Karpas-422 (cell line): ENCODE data around the gene MRPS18A. TPM values are rescaled to one million over a fixed set of nuclear protein-coding genes. Genes with fewer than 3 reads are reported as not detected.

Experiments used
- DNase-seq: peaks from one replicate; pipeline ENCODE4 v3.0.0-alpha.2; 2015
- H2AFZ ChIP-seq: fragments of 200-600 bp; sonication (generic); 2 replicates; pipeline ENCODE4 v1.6.1; 2014; ENCODE audit warnings: antibody characterized with exemption, low read length, mixed read lengths
- H3K27ac ChIP-seq: fragments of 200-600 bp; sonication (generic); 2 replicates; pipeline ENCODE4 v1.5.1; 2014; ENCODE audit warnings: mild to moderate bottlenecking, low read length, moderate library complexity
- H3K27me3 ChIP-seq: fragments of 200-600 bp; sonication (generic); 2 replicates; pipeline ENCODE4 v1.6.1; 2014; ENCODE audit warnings: low read length, mixed read lengths
- H3K36me3 ChIP-seq: fragments of 200-600 bp; sonication (generic); 2 replicates; pipeline ENCODE4 v1.6.1; 2014; ENCODE audit warnings: low read length, mixed read lengths; ENCODE audit not compliant: insufficient read depth
- H3K4me1 ChIP-seq: fragments of 200-600 bp; sonication (generic); 2 replicates; pipeline ENCODE4 v1.6.1; 2014; ENCODE audit warnings: mild to moderate bottlenecking, low read length, mixed read lengths
- H3K4me2 ChIP-seq: fragments of 200-600 bp; sonication (generic); 2 replicates; pipeline ENCODE4 v1.6.1; 2014; ENCODE audit warnings: low read length, low read depth, mild to moderate bottlenecking; ENCODE audit not compliant: poor library complexity, severe bottlenecking
- H3K4me3 ChIP-seq: fragments of 200-600 bp; sonication (generic); 2 replicates; pipeline ENCODE4 v1.5.1; 2014; ENCODE audit warnings: mild to moderate bottlenecking, antibody characterized with exemption, low read length, mixed read lengths
- H3K79me2 ChIP-seq: fragments of 200-600 bp; sonication (generic); 2 replicates; pipeline ENCODE4 v1.6.1; 2014; ENCODE audit warnings: mild to moderate bottlenecking, low read length, mixed read lengths
- H3K9ac ChIP-seq: fragments of 200-600 bp; sonication (generic); 2 replicates; pipeline ENCODE4 v1.6.0; 2014; ENCODE audit warnings: low read length
- H3K9me2 ChIP-seq: fragments of 200-600 bp; sonication (generic), shearing (Covaris generic); replicated peaks from 2 replicates; pipeline ENCODE4 v1.6.0; 2014; ENCODE audit warnings: mild to moderate bottlenecking, low read length, moderate library complexity; ENCODE audit not compliant: insufficient read depth
- H3K9me3 ChIP-seq: fragments of 300-700, 200-600 bp; sonication (generic); 2 replicates; pipeline ENCODE4 v1.6.1; 2014; ENCODE audit warnings: low read length, mixed read lengths
- H4K20me1 ChIP-seq: fragments of 200-600 bp; sonication (generic); 2 replicates; pipeline ENCODE4 v1.6.1; 2014; ENCODE audit warnings: mild to moderate bottlenecking, antibody characterized with exemption, low read length, low read depth; ENCODE audit not compliant: insufficient read depth
- total RNA-seq: library from RNA; depleted of rRNA; stranded (reverse); fragments of >200 nt; shearing (Covaris generic); gene quantifications from 2 replicates; pipeline ENCODE4 v1.2.3, GENCODE V29; 2014; ENCODE audit warnings: low replicate concordance

MRPS18A gene
- total RNA-seq, 1 experiment from 2014 or later: 53.2 TPM

- Histone ChIP-seq H3K79me2 (peaks cover 22% of the 10 kb centered on the region), H3K27me3 (no peaks in the 10 kb centered on the region), H3K9ac (no peak overlapping the region), H3K4me3 (no peak overlapping the region), H3K9me3 (no peaks in the 10 kb centered on the region), H2AFZ (no peak overlapping the region), H3K4me1 (no peaks in the 10 kb centered on the region), H3K36me3 (peaks cover 6% of the 10 kb centered on the region; the same call in 1 of the 2 replicates), H3K4me2 (no peak overlapping the region), H3K27ac (no peak overlapping the region), H4K20me1 (peaks cover 14% of the 10 kb centered on the region), H3K9me2 (no peaks in the 10 kb centered on the region)
- DNase-seq: no peak
These were observed 10.5 kb downstream of the MRPS18A start for GRCh38 chr6:43676962-43677606.

GRCh38 chr6:43674921-43675320 is 12.7 kb downstream of the MRPS18A start:
- no peak overlapping the region for H3K4me3 ChIP-seq
- H3K9me3 ChIP-seq: no peaks in the 10 kb centered on the region
- no peak overlapping the region for H3K27ac ChIP-seq
- no peak overlapping the region for H3K4me2 ChIP-seq
- no peak for DNase-seq
- H2AFZ ChIP-seq: no peak overlapping the region
- H3K9ac ChIP-seq: no peak overlapping the region
- H3K9me2 ChIP-seq: no peaks in the 10 kb centered on the region
- H3K4me1 ChIP-seq: no peaks in the 10 kb centered on the region
- 0 out of 2 replicates have a peak, but pooled peaks cover 2% of the 10 kb centered on the region for H4K20me1 ChIP-seq
- no peaks in the 10 kb centered on the region for H3K27me3 ChIP-seq
- peaks cover 1% of the 10 kb centered on the region; the same call in 1 of the 2 replicates for H3K36me3 ChIP-seq
- peaks cover 1% of the 10 kb centered on the region; the same call in 1 of the 2 replicates for H3K79me2 ChIP-seq

GRCh38 chr6:43674291-43674690 is 13.3 kb downstream of the MRPS18A start:
- Histone ChIP-seq H3K4me1 (no peaks in the 10 kb centered on the region), H2AFZ (no peak overlapping the region), H3K27ac (no peak overlapping the region), H3K27me3 (no peaks in the 10 kb centered on the region), H3K4me2 (no peak overlapping the region), H3K79me2 (no peaks in the 10 kb centered on the region), H3K9ac (no peak overlapping the region), H3K36me3 (no peaks in the 10 kb centered on the region), H3K9me3 (no peaks in the 10 kb centered on the region), H3K4me3 (no peak overlapping the region), H3K9me2 (no peaks in the 10 kb centered on the region), H4K20me1 (no peaks in the 10 kb centered on the region)
- DNase-seq: no peak

DNA sequence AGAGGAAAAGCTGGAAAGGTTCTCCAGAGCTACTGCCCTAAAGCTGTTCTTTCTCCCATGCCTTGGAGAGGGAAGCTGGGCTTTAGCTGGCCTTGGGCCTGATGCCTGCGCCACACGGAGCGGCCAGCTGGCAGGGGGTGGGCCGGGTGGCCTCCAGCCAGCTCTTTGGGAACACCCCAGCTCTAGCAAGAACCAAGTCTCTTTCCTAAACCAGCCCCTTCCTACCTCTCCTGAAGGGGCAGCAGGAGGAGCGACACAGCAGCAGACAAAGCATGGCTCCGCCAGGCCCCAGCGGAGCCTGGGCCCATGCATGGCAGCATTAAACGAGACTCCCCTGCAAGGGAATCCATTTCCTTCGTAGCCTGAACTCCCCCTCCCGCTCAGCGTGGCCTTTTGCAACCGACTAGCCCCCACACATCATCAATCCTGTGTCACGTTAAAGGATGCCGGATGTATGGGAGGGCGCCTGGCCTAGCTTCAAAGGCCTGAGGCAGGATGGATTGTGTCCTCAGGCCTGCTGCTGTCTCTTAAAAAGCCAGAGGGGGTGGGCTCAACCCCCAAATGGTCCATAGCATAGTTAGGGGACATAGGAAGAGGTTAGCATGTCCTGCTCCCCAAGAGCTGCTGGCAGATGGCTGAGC is 14.0 kb downstream of the MRPS18A start:
- no peak overlapping the region for H3K4me2 ChIP-seq
- H3K79me2 ChIP-seq: no peaks in the 10 kb centered on the region
- no peaks in the 10 kb centered on the region for H3K27me3 ChIP-seq
- H3K4me1 ChIP-seq: no peaks in the 10 kb centered on the region; the same call in 1 of the 2 replicates
- peaks cover 7% of the 10 kb centered on the region; the same call in 1 of the 2 replicates for H4K20me1 ChIP-seq
- H3K9ac ChIP-seq: no peak overlapping the region
- H3K36me3 ChIP-seq: no peaks in the 10 kb centered on the region
- no peak overlapping the region for H2AFZ ChIP-seq
- no peaks in the 10 kb centered on the region for H3K9me2 ChIP-seq
- DNase-seq: no peak
- no peak overlapping the region for H3K27ac ChIP-seq
- no peak overlapping the region for H3K4me3 ChIP-seq
- H3K9me3 ChIP-seq: no peaks in the 10 kb centered on the region

DNA sequence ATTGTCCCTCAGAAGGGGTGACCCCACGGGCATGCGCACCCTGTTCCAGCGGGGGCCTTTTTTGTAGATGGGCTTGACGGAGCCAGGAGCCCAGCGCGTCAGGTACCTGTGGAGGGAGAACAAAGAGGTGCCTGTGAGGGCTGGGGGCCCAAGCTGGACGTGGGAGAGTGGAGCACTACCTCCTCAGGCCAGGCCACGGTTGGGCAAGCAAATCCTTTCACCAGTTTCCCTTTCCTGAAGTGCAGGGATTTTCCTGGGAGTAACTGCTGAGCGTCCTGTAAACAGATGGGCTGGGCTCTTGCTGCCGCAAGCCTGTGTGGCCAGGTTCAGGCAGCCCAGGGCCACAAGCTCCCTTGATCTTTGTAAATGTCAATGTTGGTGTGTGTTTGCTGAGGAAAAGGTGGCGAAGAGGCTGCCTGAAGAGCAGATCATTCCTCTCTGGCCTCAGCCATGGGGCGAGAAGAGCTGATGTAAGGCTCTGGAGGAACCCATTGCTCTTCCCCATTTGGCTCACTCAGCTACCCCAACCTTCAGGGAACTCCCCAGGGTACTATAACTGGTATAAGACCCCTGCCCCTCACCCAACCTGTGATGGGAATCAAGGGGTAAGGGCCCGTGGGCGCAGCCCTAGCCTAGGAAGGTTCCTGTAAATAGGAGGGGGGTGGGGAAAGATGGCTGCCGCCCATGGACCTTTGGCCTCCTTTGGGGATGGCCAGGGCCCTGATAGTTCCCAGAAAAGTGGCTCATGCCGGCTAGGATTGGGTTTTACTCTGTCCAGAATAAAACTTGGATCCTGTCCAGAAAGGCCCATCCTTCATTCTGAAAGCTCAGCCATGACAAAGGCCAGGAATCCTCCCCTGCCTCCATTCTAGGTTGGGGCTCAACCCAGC is 15.5 kb downstream of the MRPS18A start:
- no peak for DNase-seq
- Histone ChIP-seq H3K27me3 (no peaks in the 10 kb centered on the region), H3K4me1 (peaks cover 10% of the 10 kb centered on the region), H3K27ac (no peak overlapping the region), H3K9me2 (no peaks in the 10 kb centered on the region), H3K36me3 (no peaks in the 10 kb centered on the region), H3K4me3 (no peak overlapping the region), H3K4me2 (no peak overlapping the region), H2AFZ (no peak overlapping the region), H3K9ac (no peak overlapping the region), H4K20me1 (peaks cover 14% of the 10 kb centered on the region; the same call in 1 of the 2 replicates), H3K9me3 (no peaks in the 10 kb centered on the region), H3K79me2 (no peaks in the 10 kb centered on the region)

GRCh38 chr6:43671011-43671800 is 16.4 kb downstream of the MRPS18A start:
- Histone ChIP-seq H3K9me3 (no peaks in the 10 kb centered on the region), H2AFZ (no peak overlapping the region), H3K4me3 (no peak overlapping the region), H3K9me2 (no peaks in the 10 kb centered on the region), H3K36me3 (no peaks in the 10 kb centered on the region), H3K4me1 (peaks cover 10% of the 10 kb centered on the region), H3K4me2 (no peak overlapping the region), H3K9ac (no peak overlapping the region), H3K79me2 (no peaks in the 10 kb centered on the region), H3K27ac (no peak overlapping the region), H3K27me3 (no peaks in the 10 kb centered on the region), H4K20me1 (peaks cover 14% of the 10 kb centered on the region; the same call in 1 of the 2 replicates)
- DNase-seq: no peak

- Histone ChIP-seq H4K20me1 (peaks cover 14% of the 10 kb centered on the region; the same call in 1 of the 2 replicates), H3K27me3 (no peaks in the 10 kb centered on the region), H3K9ac (no peak overlapping the region), H2AFZ (no peak overlapping the region), H3K36me3 (no peaks in the 10 kb centered on the region), H3K27ac (no peak overlapping the region), H3K9me3 (no peaks in the 10 kb centered on the region), H3K4me2 (no peak overlapping the region), H3K9me2 (no peaks in the 10 kb centered on the region), H3K79me2 (no peaks in the 10 kb centered on the region), H3K4me3 (no peak overlapping the region), H3K4me1 (peaks cover 10% of the 10 kb centered on the region)
- DNase-seq: no peak
These were observed 17.0 kb downstream of the MRPS18A start for GRCh38 chr6:43670623-43670986.
